Mucosa of descending colon (tissue), 3 donors: Measurements from ENCODE around the gene ALPP. TPM values are rescaled to one million over a fixed set of nuclear protein-coding genes. Genes with fewer than 3 reads are reported as not detected.

ENCODE experiments used
- ATAC-seq: fragments of 200-7000 bp; cut with Tn5 transposase; one replicate; pipeline ENCODE4 v1.9.1; 2020; ENCODE audit warnings: mild to moderate bottlenecking, moderate library complexity
- DNase-seq, 3 donors: peaks; one replicate each; pipeline ENCODE4 v3.0.0-alpha.2; 2020
- H3K36me3 ChIP-seq: fragments of 200-600 bp; one replicate; pipeline ENCODE4 v1.8.0; 2021; ENCODE audit warnings: low read depth, mild to moderate bottlenecking
- H3K4me1 ChIP-seq: fragments of 200-600 bp; one replicate; pipeline ENCODE4 v1.8.0; 2021; ENCODE audit warnings: low read depth, mild to moderate bottlenecking
- H3K4me3 ChIP-seq: fragments of 200-600 bp; one replicate; pipeline ENCODE4 v1.8.0; 2021; ENCODE audit warnings: mild to moderate bottlenecking
- H3K9me3 ChIP-seq: fragments of 200-600 bp; one replicate; pipeline ENCODE4 v1.8.0; 2021; ENCODE audit warnings: mild to moderate bottlenecking
- intact Hi-C, 2 donors: fragments of 100-400 bp; cut with DNase I in 1 of 2; cut with micrococcal nuclease in 1 of 2; formaldehyde crosslinking; loops; one replicate each; pipeline versions ENCODE4 v1.11.0 to v1.11.1; 2022; cut with DNase I, micrococcal nuclease
- total RNA-seq, 3 donors: library from RNA; stranded (reverse); fragmentation: NEBNext Ultra II Directional in 2 of 3; extraction: Animal tissue kit (Norgen Biotek cat#: 25700) in 2 of 3; gene quantifications; one replicate each; pipeline versions ENCODE4 v1.2.1 to v1.2.4, GENCODE V29; 2021 to 2023
- TF ChIP-seq, protein P1 (sequence below): fragments of 200-600 bp; IDR thresholded peaks from one replicate; pipeline ENCODE4 v1.8.0; 2022; ENCODE audit warnings: antibody characterized with exemption, mild to moderate bottlenecking
- donor health status: DM: no; HTN: no; CAD: no; lungs with moderate emphysema.
- donor health status: DM: no; HTN: no; CAD: no.
- donor health status: DM: no; HTN: yes; CAD: no.

ALPP gene
- total RNA-seq, 3 donors from 2014 or later: 1.2 TPM; not detected in 2

DNA sequence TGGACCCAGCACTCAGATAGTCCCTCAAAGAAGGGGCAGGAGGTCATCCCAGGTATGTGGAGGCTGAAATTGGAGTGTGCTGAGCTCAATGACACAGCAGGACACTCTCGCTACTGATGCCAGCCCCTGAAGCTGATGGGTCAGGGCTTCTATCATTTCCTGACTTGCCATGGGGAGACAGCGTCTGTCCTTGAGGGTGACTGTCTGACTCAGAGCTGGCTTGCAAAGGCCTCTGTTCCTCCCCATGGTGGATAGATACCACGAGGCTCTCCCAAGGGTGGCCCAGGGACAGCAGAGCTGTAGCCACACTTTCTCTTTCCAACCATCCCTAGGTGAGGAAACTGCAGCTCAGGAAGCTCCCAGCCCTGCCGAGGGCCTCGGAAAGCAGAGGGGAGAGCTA lies 38.9 kb downstream of the ALPP start:
- no peaks in the 10 kb centered on the region for H3K36me3 ChIP-seq
- peaks cover 18% of the 10 kb centered on the region for H3K4me1 ChIP-seq
- H3K4me3 ChIP-seq: no peak overlapping the region
- TF ChIP-seq, protein P1, sequence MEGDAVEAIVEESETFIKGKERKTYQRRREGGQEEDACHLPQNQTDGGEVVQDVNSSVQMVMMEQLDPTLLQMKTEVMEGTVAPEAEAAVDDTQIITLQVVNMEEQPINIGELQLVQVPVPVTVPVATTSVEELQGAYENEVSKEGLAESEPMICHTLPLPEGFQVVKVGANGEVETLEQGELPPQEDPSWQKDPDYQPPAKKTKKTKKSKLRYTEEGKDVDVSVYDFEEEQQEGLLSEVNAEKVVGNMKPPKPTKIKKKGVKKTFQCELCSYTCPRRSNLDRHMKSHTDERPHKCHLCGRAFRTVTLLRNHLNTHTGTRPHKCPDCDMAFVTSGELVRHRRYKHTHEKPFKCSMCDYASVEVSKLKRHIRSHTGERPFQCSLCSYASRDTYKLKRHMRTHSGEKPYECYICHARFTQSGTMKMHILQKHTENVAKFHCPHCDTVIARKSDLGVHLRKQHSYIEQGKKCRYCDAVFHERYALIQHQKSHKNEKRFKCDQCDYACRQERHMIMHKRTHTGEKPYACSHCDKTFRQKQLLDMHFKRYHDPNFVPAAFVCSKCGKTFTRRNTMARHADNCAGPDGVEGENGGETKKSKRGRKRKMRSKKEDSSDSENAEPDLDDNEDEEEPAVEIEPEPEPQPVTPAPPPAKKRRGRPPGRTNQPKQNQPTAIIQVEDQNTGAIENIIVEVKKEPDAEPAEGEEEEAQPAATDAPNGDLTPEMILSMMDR: no peak
- H3K9me3 ChIP-seq: no peaks in the 10 kb centered on the region
- ATAC-seq (no peak), DNase-seq (no peak)
- intact Hi-C loops: no loop called here

DNA sequence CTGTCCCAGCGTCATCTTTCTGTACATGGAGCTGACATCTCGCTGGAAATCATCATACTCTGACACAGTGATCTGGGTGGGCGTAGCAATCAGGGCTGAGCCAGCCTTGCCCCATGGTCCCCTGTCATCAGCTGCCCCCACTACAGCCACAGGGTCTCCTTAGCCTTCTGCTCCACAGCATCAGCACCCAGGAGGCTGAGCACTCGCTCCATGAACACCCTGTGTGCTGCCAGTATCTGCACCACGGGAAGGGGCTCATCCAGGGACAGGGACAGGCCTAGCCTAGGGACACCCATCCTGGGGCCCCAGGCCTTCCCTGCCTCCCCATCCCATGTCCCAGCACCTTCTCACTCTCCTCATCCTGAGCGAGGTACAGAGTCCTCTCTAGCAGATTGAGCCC lies 39.5 kb downstream of the ALPP start:
- H3K4me1 ChIP-seq: peaks cover 18% of the 10 kb centered on the region
- DNase-seq: no peak
- intact Hi-C loops: no loop called here
- H3K4me3 ChIP-seq: no peak overlapping the region
- TF ChIP-seq, protein P1: no peak
- no peak for ATAC-seq
- no peaks in the 10 kb centered on the region for H3K36me3 ChIP-seq
- H3K9me3 ChIP-seq: no peaks in the 10 kb centered on the region

DNA sequence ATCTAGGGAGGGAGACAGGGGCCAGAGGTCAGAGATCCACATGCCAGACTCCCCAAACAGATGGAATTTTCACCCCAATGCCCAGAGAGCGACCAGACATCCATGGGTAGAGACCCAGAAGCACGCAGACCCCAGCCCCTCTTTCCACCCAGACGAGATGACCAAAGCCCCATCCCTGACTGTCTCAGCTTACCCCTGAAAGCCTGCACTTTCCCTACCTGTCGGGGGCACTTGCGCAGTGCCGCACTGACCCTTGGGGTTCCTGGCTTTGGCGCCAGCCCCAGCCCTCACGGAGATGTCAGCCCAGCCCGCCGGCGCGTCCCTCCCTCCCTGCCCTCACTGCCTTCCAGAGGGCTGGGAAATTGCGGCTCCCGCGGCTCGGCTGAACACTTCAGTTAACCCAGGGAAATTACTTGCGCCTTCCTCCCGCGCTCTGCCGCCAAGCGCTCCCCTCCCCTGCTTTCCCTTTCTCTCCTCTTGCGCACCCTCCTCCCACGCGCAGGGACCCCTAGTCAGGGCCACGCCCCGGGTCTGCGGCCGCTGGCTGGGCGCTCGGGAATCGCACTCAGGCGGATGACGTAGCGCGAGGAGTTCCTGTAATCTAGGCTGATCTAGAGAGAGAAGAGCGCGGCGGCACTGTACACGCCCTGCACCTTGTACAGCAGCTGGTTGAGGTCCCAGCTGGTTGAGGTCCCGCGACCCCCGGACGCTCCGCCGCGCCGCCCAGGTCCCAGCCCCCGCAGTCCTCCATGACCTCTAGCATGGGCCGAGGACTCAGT lies 40.1 kb downstream of the ALPP start:
- H3K36me3 ChIP-seq: no peaks in the 10 kb centered on the region
- peak; percentile 58 for ATAC-seq
- intact Hi-C loops: no loop called here
- TF ChIP-seq, protein P1: no peak
- peaks cover 18% of the 10 kb centered on the region for H3K4me1 ChIP-seq
- no peak overlapping the region for H3K4me3 ChIP-seq
- DNase-seq: peak in 2 of 3 donors; percentile 40 to 56
- H3K9me3 ChIP-seq: no peaks in the 10 kb centered on the region

DNA sequence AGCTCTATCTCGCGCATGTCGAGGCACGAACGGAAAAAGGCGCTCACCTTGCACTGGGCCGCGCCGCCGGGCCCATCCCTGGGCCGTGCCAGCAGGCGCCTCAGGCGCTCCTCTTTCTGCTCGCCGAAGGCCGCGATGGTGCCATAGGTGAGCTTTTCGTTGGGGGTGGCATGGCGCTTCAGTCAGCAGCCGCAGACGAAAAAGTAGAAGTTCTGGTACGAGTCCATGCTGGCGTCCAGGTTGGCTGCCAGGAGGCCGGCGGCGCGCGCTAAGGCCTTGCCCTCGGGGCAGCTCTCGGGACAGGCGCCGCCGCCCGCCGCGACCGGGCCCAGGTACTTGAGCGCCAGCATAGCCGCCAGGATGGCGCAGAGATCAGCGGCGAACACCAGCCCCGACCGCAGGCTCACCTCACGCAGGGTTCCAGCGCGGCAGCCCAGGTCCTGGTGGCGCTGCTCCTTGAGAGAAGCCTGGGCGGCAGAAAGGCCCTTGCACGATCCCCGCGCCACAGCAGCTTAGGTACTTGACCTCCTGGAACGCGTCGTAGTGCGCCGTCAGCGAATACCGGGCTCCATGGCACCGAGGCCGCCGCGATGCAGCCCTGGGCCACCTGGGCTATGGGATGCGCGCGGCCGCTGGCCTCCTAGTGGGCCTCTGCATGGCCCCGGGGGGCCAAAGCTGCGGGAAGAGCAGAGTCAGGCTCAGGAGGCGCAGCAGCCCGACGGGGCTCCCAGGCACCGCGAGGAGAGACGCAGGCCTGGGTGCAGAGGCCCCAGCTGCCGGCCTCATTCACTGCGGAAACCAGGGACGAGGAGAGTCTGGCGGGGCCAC lies 40.9 kb downstream of the ALPP start:
- ATAC-seq: peak; percentile 20
- TF ChIP-seq, protein P1: no peak
- DNase-seq: no peak
- intact Hi-C loops: no loop called here
- H3K36me3 ChIP-seq: no peaks in the 10 kb centered on the region
- peaks cover 18% of the 10 kb centered on the region for H3K4me1 ChIP-seq
- H3K4me3 ChIP-seq: no peak overlapping the region
- no peaks in the 10 kb centered on the region for H3K9me3 ChIP-seq

DNA sequence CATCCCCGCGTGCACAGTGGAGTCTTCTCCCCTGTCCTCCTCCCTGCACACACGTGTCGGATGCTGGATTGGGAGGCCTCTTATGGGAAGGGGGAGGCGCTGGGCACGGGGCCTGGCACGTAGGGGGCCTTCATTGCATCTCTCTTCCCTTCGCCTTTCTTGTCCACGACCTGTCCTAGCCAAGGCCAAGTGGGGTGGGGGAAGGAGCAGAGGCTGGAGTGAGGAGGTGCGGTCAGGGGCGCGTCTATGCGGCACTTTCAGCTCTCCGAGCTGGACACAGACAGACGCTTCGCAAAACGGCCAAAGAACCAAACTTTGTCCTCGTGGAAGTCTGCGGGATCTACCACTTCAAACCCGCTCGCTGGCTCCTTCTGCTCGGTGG lies 41.5 kb downstream of the ALPP start:
- TF ChIP-seq, protein P1: no peak
- no peak for ATAC-seq
- no peaks in the 10 kb centered on the region for H3K9me3 ChIP-seq

More for the DNA sequence above, 41.5 kb downstream of the ALPP start:
- no peak overlapping the region for H3K4me3 ChIP-seq
- DNase-seq: no peak
- no peaks in the 10 kb centered on the region for H3K36me3 ChIP-seq
- intact Hi-C loops: no loop called here
- H3K4me1 ChIP-seq: peaks cover 18% of the 10 kb centered on the region
